K562 (cell line): ENCODE results near the gene APPBP2. TPM values are rescaled to one million over a fixed set of nuclear protein-coding genes. Genes with fewer than 3 reads are reported as not detected.

Experiments
- ATAC-seq: fragments of 200-7000 bp; cut with Tn5 transposase; 3 replicates; pipeline ENCODE4 v1.9.1; 2020; ENCODE audit warnings: moderate library complexity
- BruUV-seq: library from RNA; stranded (reverse); fragments of 400-500 nt; replicated peaks from 2 replicates; lab custom pipeline; 2021; lab: Mats Ljungman, UMichigan
- CTCF ChIA-PET: fragments of 300-600 bp; formaldehyde crosslinking; extraction: SDS; loops from one replicate; lab custom pipeline; 2021; ENCODE audit warnings: low intra/inter-chr PET ratio; lab: Yijun Ruan, JAX
- POLR2A ChIA-PET: fragments of 300-600, 350-650 bp; sonication (Branson Sonifier 250); formaldehyde crosslinking; extraction: SDS; loops from one replicate; lab custom pipeline; 2021; ENCODE audit warnings: antibody characterized with exemption, inconsistent platforms; lab: Yijun Ruan, JAX
- DNase-seq, 4 experiments: peaks; one replicate each; pipeline versions ENCODE4 v3.0.0 to v3.0.0-alpha.2; 2011 to 2018; ENCODE audit warnings: low spot score in 3 of 4, mixed read lengths in 3 of 4; ENCODE audit errors: extremely low read depth in 1 of 4
- FAIRE-seq: peaks from 2 replicates; lab custom pipeline; 2011; peaks lifted over from hg19 to GRCh38; lab: Jason Lieb, UNC
- H2AFZ ChIP-seq: 2 replicates; pipeline ENCODE4 v1.6.0; 2011; ENCODE audit warnings: low read depth, low read length, control low read depth, inconsistent platforms
- H3K27ac ChIP-seq: fragments of 200-600 bp; 3 replicates; pipeline ENCODE4 v1.8.0; 2011; ENCODE audit warnings: low read depth, mild to moderate bottlenecking, control low read depth, inconsistent platforms, low read length, moderate library complexity, mixed read lengths; ENCODE audit errors: extremely low read depth
- H3K27me3 ChIP-seq, 2 experiments: fragments of 300-600 bp in 1 of 2; 2 replicates in 1 of 2; 3 replicates in 1 of 2; pipeline versions ENCODE4 v1.6.0 to v1.8.0; 2011; ENCODE audit warnings: inconsistent platforms in 2 of 2, low read length in 2 of 2, mild to moderate bottlenecking in 1 of 2, mixed read lengths in 1 of 2, moderate library complexity in 1 of 2; ENCODE audit not compliant: control insufficient read depth in 2 of 2, insufficient read depth in 2 of 2
- H3K36me3 ChIP-seq: fragments of 300-600 bp; 3 replicates; pipeline ENCODE4 v1.8.0; 2011; ENCODE audit warnings: mild to moderate bottlenecking, low read length, inconsistent platforms; ENCODE audit not compliant: control insufficient read depth, insufficient read depth
- H3K4me1 ChIP-seq, 2 experiments: fragments of 200-600 bp in 1 of 2; replicated peaks in 1 of 2; 2 replicates in 1 of 2; 3 replicates in 1 of 2; pipeline versions ENCODE4 v1.5.1 to v1.8.0; 2011; ENCODE audit warnings: inconsistent platforms in 2 of 2, low read length in 2 of 2, mild to moderate bottlenecking in 1 of 2, mixed read lengths in 1 of 2, moderate library complexity in 1 of 2; ENCODE audit not compliant: control insufficient read depth in 2 of 2, insufficient read depth in 2 of 2
- H3K4me2 ChIP-seq: 2 replicates; pipeline ENCODE4 v1.6.1; 2011; ENCODE audit warnings: low read length, control low read depth, inconsistent platforms, mixed read lengths; ENCODE audit not compliant: insufficient read depth
- H3K4me3 ChIP-seq: fragments of 200-600 bp; sonication (generic), shearing (Covaris generic); 2 replicates; pipeline ENCODE4 v1.5.1; 2016; ENCODE audit warnings: control low read depth, inconsistent platforms
- H3K79me2 ChIP-seq: fragments of 200-600 bp; 3 replicates; pipeline ENCODE4 v1.8.0; 2011; ENCODE audit warnings: low read length, inconsistent platforms; ENCODE audit not compliant: control insufficient read depth, insufficient read depth
- H3K9ac ChIP-seq, 2 experiments: 2 replicates each; pipeline versions ENCODE4 v1.6.0 to v1.6.1; 2011; ENCODE audit warnings: low read depth in 2 of 2, low read length in 2 of 2, control low read depth in 1 of 2, inconsistent platforms in 1 of 2, mild to moderate bottlenecking in 1 of 2, mixed read lengths in 1 of 2; ENCODE audit not compliant: insufficient read depth in 1 of 2
- H3K9me1 ChIP-seq: one replicate; pipeline ENCODE4 v1.6.0; 2011; ENCODE audit warnings: inconsistent platforms, mild to moderate bottlenecking, low read length, moderate library complexity; ENCODE audit not compliant: control insufficient read depth, insufficient read depth
- H3K9me3 ChIP-seq: replicated peaks from 2 replicates; pipeline ENCODE4 v1.5.1; 2011; ENCODE audit warnings: low read depth, low read length, inconsistent platforms; ENCODE audit not compliant: control insufficient read depth, insufficient read depth
- H4K20me1 ChIP-seq: replicated peaks from 2 replicates; pipeline ENCODE4 v1.6.1; 2011; ENCODE audit warnings: low read length, inconsistent platforms, mixed read lengths; ENCODE audit not compliant: control insufficient read depth, insufficient read depth
- ETV6 ChIP-seq, 3 experiments: fragments of 150-350 bp in 1 of 3; sonication (generic) in 1 of 3; formaldehyde crosslinking in 1 of 3; IDR thresholded peaks; 2 replicates each; pipeline versions ENCODE4 v1.6.1 to v1.8.0; 2014 to 2022; ENCODE audit warnings: borderline replicate concordance in 2 of 3, low read depth in 2 of 3, antibody characterized with exemption in 1 of 3, low read length in 1 of 3, mild to moderate bottlenecking in 1 of 3, missing genetic modification reagents in 1 of 3
- WGBS: fragments of 100-300 bp; shearing (Covaris generic); methylation state at CpG from one replicate; pipeline ENCODE4 v1.1.6; 2016; ENCODE audit warnings: low coverage, mixed read lengths; ENCODE audit not compliant: insufficient coverage; ENCODE audit errors: missing lambda C conversion rate; 5-methylcytosine and 5-hydroxymethylcytosine counted together
- in situ Hi-C: fragments of 300-500 bp; cut with MboI; formaldehyde crosslinking; loops from 4 replicates; pipeline ENCODE4 v1.15.0; 2018; ENCODE audit warnings: inconsistent platforms, mixed read lengths
- intact Hi-C: fragments of 100-400 bp; cut with micrococcal nuclease; formaldehyde crosslinking; loops from 2 replicates; pipeline ENCODE4 v1.14.2; 2022
- polyA plus RNA-seq, 8 experiments: library from polyadenylated mRNA; depleted of rRNA in 4 of 8; stranded (reverse) in 5 of 8; unstranded in 3 of 8; fragments of >200 nt; fragmentation: Nextera tagmentation in 2 of 8; fragmentation: Illumina TruSeq in 1 of 8; extraction: Ambion mirVana in 2 of 8; extraction: Trizol in 1 of 8; gene quantifications; 2 replicates each; pipeline versions ENCODE4 v1.2.1 to v1.2.3, GENCODE V29; 2011 to 2014; ENCODE audit warnings: inconsistent platforms in 1 of 8, missing spikeins in 1 of 8
- total RNA-seq, 7 experiments: library from RNA; depleted of rRNA in 6 of 7; stranded (reverse); fragments of >200 nt in 6 of 7; fragmentation: Illumina TruSeq in 2 of 7; extraction: Trizol in 2 of 7; gene quantifications; 2 replicates each; pipeline versions ENCODE4 v1.2.1 to v1.2.3, GENCODE V29; 2011 to 2021; ENCODE audit warnings: low replicate concordance in 1 of 7
- TF ChIP-seq, protein P1 (sequence below), 3 experiments: fragments of 200-800 bp in 1 of 3; fragments of 250-450 bp in 1 of 3; fragments of 450-650 bp in 1 of 3; sonication (Bioruptor Pico) in 1 of 3; sonication (Bioruptor generic) in 1 of 3; formaldehyde crosslinking in 1 of 3; IDR thresholded peaks; 2 replicates each; pipeline versions ENCODE4 v1.6.1 to v1.8.0; 2016 to 2022; ENCODE audit warnings: mild to moderate bottlenecking in 2 of 3, missing genetic modification characterization in 2 of 3, missing compliant biosample characterization in 1 of 3, moderate library complexity in 1 of 3

APPBP2 gene
- total and polyA plus RNA-seq, 9 of the 15 experiments (the other 6 are each of a cell fraction or from before 2014, with no cell fraction given) = 2.7 to 16.8 (median 6.9) TPM

DNA sequence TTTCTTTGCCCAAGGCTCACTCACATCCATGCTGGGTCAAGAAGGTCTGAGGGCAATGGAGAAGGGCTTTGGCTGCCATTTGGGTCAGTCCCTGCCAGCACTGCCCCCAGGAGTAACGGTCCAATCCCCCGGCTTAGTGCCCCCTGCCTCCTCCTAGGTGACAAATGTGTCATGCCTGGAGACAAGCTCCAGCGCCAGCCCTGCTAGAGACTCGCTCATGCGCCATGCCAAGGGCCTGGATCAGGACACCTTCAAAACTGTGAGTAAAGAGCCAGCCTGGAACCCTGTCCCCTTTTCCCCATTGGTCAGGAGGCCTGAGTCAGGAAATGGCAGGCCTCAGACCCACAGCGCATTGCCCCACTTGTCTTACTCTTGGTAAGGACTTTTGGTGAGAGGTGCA lies 100.4 kb downstream of the APPBP2 start:
- BruUV-seq = no TSS peak
- in situ Hi-C loops = loop anchor here (10.0 kb wide), 1 partner anchor 281 kb away; the partner anchor contains the start of gene CA4
- no peaks in the 10 kb centered on the region for H3K36me3 ChIP-seq
- H3K79me2 ChIP-seq = no peaks in the 10 kb centered on the region
- H3K27ac ChIP-seq = no peak overlapping the region
- FAIRE-seq (no peak), ATAC-seq (no peak), DNase-seq (no peak)
- intact Hi-C loops = no loop called here
- WGBS = 34% methylated on average over 6 of the region's 6 CpGs
- no peaks in the 10 kb centered on the region for H3K9me1 ChIP-seq
- no peak overlapping the region for H3K4me2 ChIP-seq
- CTCF ChIA-PET = no interaction called here
- POLR2A ChIA-PET = interaction anchor here (0.7 to 0.9 kb wide), 2 partner anchors 28 to 44 kb away, joined by 3 to 5 read pairs; no protein-coding TSS in a partner anchor
- no peak overlapping the region for H2AFZ ChIP-seq
- H3K4me1 ChIP-seq = peaks cover 0 to 16% of the 10 kb centered on the region in 2 experiments; a peak in 2 of 5 replicates
- TF ChIP-seq ETV6 (IDR thresholded peaks at IDR 0.05; ENCODE audit: borderline replicate concordance in 1 of 2, low read depth in 2 of 2, low read length in 1 of 2) (no peak), ETV6 (CRISPR knock-in tag; IDR thresholded peaks at IDR 0.05; ENCODE audit: borderline replicate concordance) (no peak)
- TF ChIP-seq, protein P1, sequence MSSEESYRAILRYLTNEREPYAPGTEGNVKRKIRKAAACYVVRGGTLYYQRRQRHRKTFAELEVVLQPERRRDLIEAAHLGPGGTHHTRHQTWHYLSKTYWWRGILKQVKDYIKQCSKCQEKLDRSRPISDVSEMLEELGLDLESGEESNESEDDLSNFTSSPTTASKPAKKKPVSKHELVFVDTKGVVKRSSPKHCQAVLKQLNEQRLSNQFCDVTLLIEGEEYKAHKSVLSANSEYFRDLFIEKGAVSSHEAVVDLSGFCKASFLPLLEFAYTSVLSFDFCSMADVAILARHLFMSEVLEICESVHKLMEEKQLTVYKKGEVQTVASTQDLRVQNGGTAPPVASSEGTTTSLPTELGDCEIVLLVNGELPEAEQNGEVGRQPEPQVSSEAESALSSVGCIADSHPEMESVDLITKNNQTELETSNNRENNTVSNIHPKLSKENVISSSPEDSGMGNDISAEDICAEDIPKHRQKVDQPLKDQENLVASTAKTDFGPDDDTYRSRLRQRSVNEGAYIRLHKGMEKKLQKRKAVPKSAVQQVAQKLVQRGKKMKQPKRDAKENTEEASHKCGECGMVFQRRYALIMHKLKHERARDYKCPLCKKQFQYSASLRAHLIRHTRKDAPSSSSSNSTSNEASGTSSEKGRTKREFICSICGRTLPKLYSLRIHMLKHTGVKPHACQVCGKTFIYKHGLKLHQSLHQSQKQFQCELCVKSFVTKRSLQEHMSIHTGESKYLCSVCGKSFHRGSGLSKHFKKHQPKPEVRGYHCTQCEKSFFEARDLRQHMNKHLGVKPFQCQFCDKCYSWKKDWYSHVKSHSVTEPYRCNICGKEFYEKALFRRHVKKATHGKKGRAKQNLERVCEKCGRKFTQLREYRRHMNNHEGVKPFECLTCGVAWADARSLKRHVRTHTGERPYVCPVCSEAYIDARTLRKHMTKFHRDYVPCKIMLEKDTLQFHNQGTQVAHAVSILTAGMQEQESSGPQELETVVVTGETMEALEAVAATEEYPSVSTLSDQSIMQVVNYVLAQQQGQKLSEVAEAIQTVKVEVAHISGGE (CRISPR knock-in tag; IDR thresholded peaks at IDR 0.05) = peak in 1 of 3 experiments; percentile 49; a peak in 1 of 6 replicates
- peaks cover 11 to 23% of the 10 kb centered on the region in 2 experiments; a peak in 4 of 5 replicates for H3K27me3 ChIP-seq
- no peaks in the 10 kb centered on the region for H4K20me1 ChIP-seq
- no peak overlapping the region for H3K4me3 ChIP-seq
- no peak overlapping the region for H3K9ac ChIP-seq
- no peaks in the 10 kb centered on the region for H3K9me3 ChIP-seq
